ENCODE results near the gene TSPYL1.
"Not testable (repeated sequence)": the region's sequence is repeated elsewhere in the genome, so short reads cannot be mapped to it uniquely, and the experiment has no call there.

Gene TSPYL1

DNA sequence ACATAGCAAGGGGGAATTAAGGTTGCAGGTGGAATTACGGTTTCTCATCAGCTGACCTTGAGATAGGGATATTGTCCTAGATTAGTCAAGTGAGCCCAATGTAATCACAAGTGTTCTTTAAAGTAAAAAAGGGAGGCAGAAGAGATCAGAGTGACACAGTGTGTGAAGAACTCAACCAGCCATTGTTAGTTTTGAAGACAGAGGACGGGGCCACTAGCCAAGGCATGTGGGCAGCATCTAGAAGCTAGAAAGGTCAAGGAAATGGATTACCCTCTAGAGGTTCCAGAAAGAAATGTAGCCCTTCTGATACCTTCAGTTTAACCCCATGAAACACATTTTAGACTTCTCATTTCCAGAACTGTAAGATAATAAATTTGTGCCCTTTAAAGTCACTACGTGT is 18.5 kb upstream of the TSPYL1 start:
- no peak for DNase-seq (ENCODE audit: low read depth in 3 of 3)

DNA sequence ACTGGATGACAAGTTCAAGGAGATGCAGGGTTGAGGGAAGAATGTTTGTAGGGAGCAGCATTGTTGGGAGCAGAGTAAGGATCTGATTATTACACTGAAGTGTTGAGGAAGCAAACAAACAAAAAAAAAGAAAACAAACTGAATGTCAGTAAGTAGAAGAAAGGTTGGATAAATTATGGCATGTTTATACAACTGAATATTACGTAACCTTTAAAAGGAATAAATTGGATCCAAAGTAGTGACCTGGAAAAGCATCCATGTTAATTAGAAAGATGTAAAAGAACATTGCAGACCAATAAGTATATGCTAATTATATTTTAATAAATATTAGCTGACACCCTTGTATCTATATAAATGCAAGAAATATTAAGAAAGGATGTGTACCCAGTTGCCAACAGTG is 12.8 kb upstream of the TSPYL1 start:
- DNase-seq (ENCODE audit: low read depth in 3 of 3) = no peak

DNA sequence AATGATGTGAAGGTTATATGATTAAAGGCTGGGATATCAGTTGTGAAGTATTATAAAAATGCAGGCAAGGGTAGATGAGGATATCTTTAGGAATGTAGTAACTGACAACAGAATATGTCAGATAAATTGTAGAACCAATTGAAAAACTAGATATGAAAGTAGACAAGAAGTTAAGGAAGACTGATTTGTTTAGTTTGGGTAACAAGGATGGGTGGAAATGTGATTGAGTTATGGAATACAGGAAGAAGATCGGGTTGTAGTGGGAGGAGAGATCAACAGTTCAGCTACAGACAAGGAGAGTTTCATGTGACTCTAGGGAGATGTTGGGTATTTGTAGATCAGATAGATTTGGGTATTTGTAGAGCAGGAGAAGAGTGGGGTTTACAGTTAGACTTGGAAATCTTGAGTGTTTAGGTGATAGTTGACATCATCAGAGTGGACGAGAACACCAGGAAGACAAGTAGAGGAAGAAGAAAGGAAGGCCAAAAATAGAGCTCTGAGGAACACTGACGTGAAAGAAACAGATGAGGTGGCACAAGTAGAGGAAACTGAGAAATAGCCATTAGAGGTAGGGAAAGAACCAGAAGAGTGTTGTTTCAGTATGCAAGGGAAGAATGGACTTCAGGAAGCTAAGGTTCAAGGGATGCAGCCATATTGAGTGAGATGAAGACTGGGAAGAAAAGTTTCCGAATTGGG is 12.1 kb upstream of the TSPYL1 start:
- DNase-seq (ENCODE audit: low read depth in 3 of 3) = no peak

DNA sequence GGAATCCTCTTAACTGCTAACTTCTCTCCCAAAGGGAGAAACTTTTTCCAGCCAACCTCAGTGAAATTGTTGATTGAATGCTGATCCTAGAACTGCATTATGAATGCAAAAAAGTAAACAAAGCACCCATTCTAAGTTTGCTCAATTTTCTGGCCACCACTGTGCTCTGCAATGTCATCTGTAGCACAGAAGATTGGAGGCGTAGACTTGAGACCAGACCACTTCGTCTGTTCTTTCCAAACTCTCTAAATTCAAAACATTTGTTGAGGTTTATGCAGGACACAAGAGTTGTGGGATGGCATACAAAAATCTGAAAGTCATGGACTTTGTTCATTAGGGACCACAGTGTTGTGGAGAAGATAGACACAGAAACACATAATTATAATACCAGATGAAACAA is 11.1 kb upstream of the TSPYL1 start:
- no peak for DNase-seq (ENCODE audit: low read depth in 3 of 3)

DNA sequence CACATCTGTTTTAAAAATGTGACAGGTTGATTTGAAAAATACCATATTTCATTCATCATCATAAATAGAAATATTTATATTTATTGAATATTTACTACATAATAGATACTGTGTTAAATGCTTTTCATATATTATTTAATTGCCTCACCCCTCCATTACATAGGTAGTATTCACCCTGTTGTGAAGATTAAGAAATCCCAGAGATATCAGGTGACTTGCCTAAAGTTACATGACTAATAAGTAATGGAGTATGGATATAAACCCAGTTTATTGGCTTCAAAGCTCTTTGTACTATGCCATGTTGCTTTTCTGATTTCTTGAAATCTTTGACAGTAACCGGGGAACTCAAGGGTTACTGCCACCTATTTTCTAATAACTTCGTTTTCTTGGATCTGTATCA is 10.1 kb upstream of the TSPYL1 start:
- DNase-seq (ENCODE audit: low read depth in 3 of 3) = no peak

DNA sequence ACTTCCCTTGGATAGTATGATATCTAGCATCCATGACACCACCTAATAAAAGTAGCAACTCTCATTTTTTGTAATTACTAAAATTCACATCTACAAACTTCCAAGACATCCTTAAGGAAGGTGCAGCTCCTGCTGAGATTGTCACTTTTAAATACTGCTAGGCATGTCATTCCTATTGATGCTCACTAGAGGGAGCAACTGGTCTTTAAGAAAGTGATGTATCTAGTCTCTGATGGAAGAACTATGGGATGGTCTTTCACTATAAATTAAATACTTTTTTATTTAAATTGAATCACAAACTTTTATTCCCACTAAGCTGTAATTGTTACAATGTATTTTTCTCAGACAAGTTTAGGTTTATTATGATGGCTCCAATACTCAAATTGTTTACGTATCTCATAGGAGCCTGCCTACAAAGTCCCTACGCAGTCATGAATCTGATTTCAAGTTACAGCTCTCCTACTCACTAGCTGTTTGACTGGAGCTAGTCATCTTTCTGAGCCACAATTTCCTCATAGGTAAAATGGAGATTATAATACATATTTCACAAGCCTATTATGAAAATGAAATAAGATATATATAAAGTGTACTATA is 8.1 kb upstream of the TSPYL1 start:
- DNase-seq (ENCODE audit: low read depth in 3 of 3) = no peak

DNA sequence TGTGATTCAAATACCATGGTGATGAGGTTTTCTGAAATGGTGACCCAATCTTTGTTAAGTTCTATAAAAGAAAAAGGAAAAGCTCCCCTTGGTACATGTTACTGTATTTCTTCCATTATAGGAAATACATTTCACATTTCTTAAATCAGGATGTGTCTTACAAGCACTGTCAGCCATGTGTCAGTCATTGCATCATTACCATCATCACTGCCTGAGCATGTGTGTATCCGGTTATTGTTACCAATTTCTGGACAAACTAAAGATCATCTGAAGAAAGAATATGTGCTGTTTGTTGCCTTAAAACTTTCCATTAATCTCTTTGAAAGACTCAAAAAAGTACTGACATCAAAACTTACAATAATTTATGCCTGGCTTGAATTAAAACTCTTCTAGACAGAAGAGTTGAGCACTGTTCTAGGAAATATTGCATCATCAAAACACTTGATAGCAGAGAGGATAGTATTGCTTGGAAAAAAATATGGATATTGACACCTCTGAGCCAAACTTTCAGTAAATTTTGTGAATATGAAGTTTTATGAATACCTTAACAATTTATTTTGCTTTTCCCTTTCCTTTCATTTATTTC is 7.1 kb upstream of the TSPYL1 start:
- no peak for DNase-seq (ENCODE audit: low read depth in 3 of 3)

DNA sequence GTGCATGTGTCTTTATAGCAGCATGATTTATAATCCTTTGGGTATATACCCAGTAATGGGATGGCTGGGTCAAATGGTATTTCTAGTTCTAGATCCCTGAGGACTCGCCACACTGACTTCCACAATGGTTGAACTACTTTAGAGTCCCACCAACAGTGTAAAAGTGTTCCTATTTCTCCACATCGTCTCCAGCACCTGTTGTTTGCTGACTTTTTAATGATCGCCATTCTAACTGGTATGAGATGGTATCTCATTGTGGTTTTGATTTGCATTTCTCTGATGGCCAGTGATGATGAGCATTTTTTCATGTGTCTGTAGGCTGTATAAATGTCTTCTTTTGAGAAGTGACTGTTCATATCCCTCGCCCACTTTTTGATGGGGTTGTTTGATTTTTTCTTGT is 5.3 kb upstream of the TSPYL1 start:
- DNase-seq (ENCODE audit: low read depth in 3 of 3) = not testable (repeated sequence)

DNA sequence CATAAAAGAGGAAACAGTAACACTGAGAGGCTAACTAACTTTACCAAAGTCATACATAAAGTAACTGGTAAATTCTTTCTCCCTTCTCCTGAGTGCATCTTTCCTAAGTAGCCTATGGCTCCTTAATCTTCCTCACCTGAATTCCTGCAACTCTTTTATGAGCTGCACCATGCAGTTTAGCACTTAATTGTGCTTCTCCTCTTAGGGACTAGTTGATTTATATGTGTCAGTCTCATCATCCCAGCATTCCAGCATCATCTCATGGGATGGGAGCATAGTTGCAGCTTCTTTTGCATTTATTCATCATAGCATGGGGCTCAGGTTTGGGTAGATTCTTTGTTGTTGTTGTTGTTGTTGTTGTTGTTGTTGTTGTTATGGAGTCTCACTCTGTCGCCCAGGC is 3.5 kb upstream of the TSPYL1 start:
- no peak for DNase-seq (ENCODE audit: low read depth in 3 of 3)

DNA sequence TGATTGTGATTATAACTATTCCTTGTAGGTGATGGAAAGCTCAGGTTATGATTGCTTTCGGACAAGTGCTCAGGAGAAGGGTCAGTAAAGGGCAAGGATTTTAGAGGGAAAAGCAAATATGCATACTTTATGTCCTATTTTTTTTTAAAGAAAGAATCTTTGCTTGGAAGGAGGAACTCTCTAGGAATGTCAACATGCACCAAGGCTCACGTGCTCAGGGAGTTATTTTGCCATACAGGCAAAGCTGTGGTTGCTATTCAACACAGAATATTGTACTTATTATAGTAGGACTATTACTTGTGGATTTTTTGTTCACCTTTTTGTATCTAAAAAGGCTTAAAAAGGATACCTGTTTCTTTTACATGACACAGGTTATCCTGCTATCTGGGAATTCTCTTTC is 3.0 kb upstream of the TSPYL1 start:
- DNase-seq (ENCODE audit: low read depth in 3 of 3) = no peak

DNA sequence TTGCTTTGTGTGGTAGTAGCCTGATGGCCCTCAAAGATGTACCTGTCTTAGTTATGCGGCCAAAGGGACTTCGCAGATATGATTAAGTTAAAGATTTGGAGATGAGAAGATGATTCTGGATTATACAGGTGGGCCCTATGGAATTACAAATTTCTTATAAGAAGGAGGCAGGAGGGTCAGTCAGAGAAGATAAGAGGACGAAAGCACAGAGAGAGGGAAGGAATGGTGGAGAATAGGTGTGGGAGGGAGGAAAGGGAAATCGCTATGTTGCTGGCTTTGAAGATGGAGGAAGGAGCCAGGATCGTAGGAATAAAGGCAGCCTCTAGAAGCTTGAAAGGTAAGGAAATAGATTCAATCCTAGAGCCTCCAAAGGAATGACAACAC is 1.2 kb upstream of the TSPYL1 start:
- DNase-seq (ENCODE audit: low read depth in 3 of 3) = no peak

DNA sequence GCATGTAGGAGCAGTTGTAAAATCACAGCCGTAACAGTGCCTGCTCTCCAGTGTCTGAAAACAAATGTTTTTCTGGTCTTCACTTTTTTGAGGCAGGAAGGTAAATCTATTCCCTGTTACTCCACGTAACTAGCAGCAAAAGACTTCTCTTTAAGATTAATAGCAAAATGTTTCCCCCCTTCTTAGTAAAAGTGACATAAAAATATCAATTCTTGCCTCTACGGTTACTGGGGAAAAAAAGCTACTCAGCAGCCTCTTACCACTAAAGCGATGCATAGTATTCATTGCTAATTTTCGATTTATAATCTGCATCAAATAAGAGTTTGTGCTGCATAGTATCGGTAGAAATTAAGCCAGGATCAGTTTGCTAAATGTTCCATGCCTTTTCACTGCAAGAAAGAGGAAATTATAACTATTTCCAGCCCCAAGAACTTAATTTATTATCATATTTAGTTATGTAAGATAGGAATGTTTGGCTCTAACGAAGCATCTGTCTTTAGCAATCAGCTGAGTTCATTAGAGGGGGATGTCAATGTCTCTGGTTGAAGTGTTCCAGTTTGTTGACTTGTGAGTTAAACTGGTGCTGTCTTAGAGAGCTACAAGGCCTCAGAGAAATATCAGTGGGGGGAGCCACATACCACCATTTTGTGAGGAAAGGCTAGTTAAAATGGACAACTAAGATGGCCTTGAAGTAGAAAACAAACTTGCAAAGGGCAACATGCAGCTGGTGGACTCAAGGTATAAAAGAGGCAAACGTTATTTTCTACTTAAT is 617 bp upstream of the TSPYL1 start:
- no peak for DNase-seq (ENCODE audit: low read depth in 3 of 3)

DNA sequence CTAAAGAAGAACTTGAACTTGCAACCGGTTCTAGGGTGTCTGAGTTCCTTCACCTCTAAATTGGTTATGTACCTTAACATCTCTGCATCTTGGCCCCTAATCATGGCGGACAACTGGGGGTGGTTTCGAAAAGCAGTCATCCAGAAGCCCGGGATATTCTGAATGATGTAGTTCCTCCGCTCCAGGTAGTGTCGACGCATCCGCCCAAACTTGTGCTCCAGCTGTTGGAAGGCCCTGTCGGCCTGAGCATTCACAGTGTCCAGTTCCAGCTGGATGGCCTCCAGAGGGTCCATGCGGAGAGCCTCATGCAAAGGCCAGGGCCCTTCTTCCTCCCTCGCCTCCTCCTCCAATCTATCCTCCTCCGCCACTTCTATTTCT is 887 bp downstream of the TSPYL1 start:
- DNase-seq (ENCODE audit: low read depth in 3 of 3) = peak in 1 of 3 experiments; percentile 13

DNA sequence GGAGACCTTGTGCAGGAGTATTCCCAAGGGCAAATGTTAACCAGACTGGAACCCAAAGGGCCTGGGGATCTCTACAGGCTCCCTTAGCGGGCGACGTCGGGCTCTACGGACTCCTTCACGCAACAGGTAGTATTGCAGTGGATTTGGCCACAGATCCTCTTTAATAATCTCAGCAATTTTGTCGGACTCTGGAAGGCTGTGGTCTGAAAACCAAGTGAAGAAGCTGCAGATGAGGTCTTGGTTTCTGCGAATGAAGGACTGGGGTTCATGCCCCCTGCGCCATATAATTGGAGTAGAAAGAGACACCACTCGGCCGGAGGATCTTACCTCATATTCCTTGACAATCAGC is 1.3 kb downstream of the TSPYL1 start:
- no peak for DNase-seq (ENCODE audit: low read depth in 3 of 3)

DNA sequence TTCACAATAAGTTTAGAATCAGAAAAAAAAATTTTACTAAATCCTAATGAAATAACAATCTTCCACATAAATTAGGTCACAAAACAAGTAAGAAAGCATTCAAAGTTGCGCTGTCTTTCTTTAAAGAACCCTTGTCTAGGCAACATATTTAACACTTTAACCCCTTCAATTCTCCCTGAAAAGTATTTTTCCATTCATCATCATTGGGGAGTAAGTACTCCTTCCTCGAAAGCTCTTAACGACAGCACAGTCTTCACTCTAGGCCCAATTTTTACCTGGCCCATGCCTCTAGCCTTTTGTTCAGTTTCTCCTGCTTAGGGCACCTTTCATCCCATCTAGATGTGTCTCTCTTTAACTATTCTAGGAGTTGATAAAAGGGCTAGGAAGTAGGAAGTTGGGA is 2.6 kb downstream of the TSPYL1 start:
- DNase-seq (ENCODE audit: low read depth in 3 of 3) = no peak

DNA sequence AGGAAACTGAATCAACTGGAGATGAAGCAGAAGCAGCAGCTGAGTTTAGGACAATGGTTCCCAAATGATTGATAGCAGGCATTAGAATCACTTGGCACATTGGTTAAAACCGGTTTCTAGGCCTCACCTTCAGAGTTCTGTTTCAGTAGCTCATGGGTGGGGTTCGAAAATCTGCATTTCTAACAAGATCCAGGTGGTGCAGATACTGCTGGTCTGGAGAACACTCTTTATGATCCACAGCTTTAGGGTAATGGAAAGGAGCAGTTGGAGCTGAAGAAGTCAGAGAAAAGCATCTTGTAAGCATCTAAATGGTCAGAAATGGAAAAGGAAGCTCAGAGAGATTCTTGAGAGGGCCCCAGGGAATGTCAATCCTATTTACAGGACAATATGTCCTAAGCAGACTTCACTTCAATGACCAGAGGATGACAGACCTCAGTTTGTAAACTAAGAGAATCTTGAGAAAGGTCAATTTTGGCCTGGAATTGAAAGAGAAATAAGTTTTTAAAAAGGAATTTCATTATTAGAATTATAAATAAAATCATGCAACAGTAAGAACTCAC is 8.5 kb downstream of the TSPYL1 start:
- DNase-seq (ENCODE audit: low read depth in 3 of 3) = no peak

DNA sequence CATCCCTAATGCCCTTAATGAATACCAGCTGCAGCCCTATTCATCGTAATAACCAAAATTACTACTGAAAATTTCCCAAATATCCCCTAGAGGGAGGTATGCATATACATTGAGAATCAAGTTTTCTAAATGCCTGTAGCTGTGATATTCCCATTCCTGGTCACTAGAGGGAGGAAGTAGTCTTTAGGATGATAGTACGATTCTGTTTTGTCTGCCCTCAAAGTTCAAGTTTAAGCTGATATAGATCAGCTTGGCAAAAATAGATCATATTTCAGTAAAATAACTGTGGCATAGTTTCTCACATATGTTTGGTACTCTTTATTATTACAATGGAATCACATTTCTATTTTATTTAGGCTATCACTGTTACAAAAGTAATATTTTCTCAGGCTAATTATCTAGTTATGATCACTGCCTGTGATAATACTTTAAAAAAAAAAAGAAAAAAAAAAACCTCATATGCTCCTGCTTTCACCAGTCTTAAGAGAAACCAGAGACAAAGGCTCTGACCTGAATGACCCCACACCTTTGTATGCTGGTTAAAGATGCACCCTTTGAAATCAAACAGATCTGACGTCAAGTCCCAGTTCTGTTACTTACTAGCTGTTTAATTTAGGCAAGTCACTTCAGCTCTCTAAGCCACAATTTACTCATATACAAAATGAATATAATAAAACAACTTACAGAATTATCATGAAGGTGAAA is 11.0 kb downstream of the TSPYL1 start:
- DNase-seq (ENCODE audit: low read depth in 3 of 3) = no peak

DNA sequence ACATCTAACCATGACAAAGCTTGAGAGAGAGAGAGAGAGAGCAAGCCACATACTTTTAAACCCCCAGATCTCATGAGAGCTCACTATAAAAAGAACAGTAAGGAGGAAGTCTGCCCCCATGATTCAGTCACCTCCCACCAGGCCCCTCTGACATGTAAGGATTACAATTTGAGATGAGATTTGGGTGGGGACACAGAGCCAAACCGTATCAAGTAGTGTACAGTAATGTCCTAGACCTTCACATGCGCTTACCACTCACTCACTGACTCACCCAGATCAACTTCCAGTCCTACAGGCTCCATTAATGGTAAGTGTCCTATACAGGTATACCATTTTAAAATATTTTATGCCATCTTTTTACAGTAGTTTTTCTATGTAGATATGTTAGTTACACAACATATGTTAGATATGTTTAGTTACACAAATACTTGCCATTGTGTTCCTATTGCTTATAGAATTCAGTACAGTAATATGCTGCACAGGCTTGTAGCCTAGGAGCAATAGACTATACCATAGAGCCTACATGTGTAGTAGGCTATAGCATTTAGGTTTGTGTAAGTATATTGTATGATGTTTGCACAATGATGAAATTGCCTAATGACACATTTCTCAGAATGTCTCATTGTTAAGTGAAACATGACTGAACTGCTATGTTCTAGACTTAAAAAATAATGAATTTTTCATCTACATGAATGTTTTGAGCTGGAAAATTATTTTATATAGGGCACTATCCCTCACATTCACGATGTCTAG is 11.7 kb downstream of the TSPYL1 start:
- DNase-seq (ENCODE audit: low read depth in 3 of 3) = no peak

DNA sequence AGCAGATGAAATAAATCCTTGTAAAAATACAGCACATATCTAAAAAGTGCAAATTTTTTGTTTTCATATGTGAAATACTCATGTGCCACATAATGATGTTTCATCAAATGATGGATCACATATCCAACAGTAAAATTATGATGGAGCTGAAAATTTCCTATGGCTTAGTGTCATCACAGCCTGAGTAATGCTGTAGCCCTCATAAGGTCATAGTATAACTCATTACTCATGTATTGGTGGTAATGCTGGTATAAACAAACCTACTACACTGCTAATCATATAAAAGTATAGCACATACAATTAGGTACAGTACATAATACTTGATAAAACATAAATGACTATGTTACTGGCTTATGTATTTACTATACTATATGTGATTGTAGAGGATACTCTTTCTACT is 12.9 kb downstream of the TSPYL1 start:
- no peak for DNase-seq (ENCODE audit: low read depth in 3 of 3)

DNA sequence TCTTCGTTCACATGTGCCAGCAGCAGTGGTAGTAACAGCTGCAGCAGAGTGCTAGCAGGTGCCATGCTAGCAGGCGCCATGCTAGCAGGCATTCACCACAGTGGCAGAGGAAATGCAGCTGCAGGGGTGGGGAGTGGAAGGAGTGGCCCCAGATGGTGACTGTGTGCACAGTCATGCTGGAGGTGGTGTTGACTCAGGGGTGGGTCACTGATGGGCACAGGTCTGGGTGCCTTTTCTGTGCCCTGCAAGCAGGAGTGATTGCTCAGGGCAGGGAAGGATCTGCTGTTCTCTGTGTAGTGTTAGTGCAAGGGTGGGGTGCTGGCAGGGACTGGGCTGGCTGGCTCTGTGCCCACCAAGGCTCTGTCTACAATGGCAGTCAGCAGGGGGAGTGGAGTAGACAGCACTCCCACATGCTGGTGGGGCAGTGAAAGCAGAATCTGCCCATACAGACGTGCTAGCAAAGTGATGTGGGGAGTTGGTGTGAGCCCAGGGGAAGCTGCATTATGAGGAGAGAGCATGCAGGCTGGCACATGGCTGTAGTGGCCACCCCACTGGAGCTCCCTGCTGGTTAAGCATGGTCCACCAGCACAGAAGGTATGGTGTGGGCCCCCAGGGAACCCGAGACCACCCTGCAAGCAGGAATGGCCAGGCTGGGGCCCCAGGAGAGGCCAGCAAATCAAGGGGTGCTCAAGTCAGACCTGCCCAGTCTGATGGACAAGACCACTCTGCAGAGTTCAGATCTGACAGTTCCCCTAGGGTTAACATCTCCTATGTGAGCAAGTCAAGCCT is 14.5 kb downstream of the TSPYL1 start:
- no peak for DNase-seq (ENCODE audit: low read depth in 3 of 3)

DNA sequence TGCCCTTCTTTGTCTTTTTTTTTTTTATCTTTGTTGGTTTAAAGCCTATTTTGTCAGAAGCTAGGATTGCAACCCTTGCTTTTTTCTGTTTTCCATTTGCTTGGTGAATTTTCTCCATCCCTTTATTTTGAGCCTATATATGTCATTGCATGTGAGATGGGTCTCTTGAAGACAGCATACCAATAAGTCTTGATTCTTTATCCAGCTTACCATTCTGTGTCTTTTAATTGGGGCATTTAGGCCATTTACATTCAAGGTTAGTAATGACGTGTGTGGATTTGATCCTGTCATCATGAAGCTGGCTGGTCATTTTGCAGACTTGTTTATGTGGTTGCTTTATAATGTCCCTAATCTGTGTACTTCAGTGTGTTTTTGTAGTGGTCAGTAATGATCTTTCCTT is 16.4 kb downstream of the TSPYL1 start:
- no peak for DNase-seq (ENCODE audit: low read depth in 3 of 3)
